ENCODE measurements around the gene DOK1. TPM values are rescaled to one million over a fixed set of nuclear protein-coding genes. Genes with fewer than 3 reads are reported as not detected.

Gene DOK1
- total RNA-seq, 1 donor from 2014 or later = 27.8 TPM

GRCh38 chr2:74522516-74522915 is 32.0 kb upstream of the DOK1 start:
- H3K27me3 Mint-ChIP-seq (ENCODE audit: unreplicated experiment) = peaks cover 15% of the 10 kb centered on the region
- H3K27ac Mint-ChIP-seq (ENCODE audit: unreplicated experiment) = no peak overlapping the region
- DNase-seq (ENCODE audit: low spot score) = no peak
- no peak overlapping the region for H3K4me3 Mint-ChIP-seq (ENCODE audit: unreplicated experiment)
- peaks cover 24% of the 10 kb centered on the region for H3K36me3 Mint-ChIP-seq (ENCODE audit: low read depth, unreplicated experiment)
- H3K9me3 Mint-ChIP-seq (ENCODE audit: unreplicated experiment) = no peaks in the 10 kb centered on the region
- TF ChIP-seq CTCF (IDR thresholded peaks at IDR 0.05; ENCODE audit: unreplicated experiment) = no peak
- H3K4me1 Mint-ChIP-seq (ENCODE audit: unreplicated experiment) = peaks cover 10% of the 10 kb centered on the region

GRCh38 chr2:74524005-74524404 is 30.5 kb upstream of the DOK1 start:
- Mint-ChIP-seq H3K9me3 (ENCODE audit: unreplicated experiment) (no peaks in the 10 kb centered on the region), H3K36me3 (ENCODE audit: low read depth, unreplicated experiment) (peaks cover 30% of the 10 kb centered on the region), H3K27me3 (ENCODE audit: unreplicated experiment) (peaks cover 17% of the 10 kb centered on the region), H3K4me1 (ENCODE audit: unreplicated experiment) (peaks cover 19% of the 10 kb centered on the region), H3K27ac (ENCODE audit: unreplicated experiment) (no peak overlapping the region), H3K4me3 (ENCODE audit: unreplicated experiment) (no peak overlapping the region)
- DNase-seq (ENCODE audit: low spot score) = no peak
- no peak for TF ChIP-seq CTCF (IDR thresholded peaks at IDR 0.05; ENCODE audit: unreplicated experiment)

- TF ChIP-seq CTCF (IDR thresholded peaks at IDR 0.05; ENCODE audit: unreplicated experiment) = no peak
- no peak for DNase-seq (ENCODE audit: low spot score)
- peak overlapping the region; percentile 62 for H3K4me3 Mint-ChIP-seq (ENCODE audit: unreplicated experiment)
Measured at GRCh38 chr2:74524955-74525716, 29.4 kb upstream of the DOK1 start.

GRCh38 chr2:74525717-74526648 is 28.5 kb upstream of the DOK1 start, which contains the start of gene DQX1:
Gene DQX1 (minus strand): TSS chr2:74526231. CDS start chr2:74525729, 502 bp downstream.
- peak within 1 kb of the TSS; percentile 61 for H3K27ac Mint-ChIP-seq (ENCODE audit: unreplicated experiment)
- peaks cover 21% of the 10 kb centered on the region for H3K4me1 Mint-ChIP-seq (ENCODE audit: unreplicated experiment)
- H3K4me3 Mint-ChIP-seq (ENCODE audit: unreplicated experiment) = peak within 1 kb of the TSS; percentile 81

More at GRCh38 chr2:74524955-74525716, 29.4 kb upstream of the DOK1 start:
- H3K9me3 Mint-ChIP-seq (ENCODE audit: unreplicated experiment) = no peaks in the 10 kb centered on the region
- H3K27ac Mint-ChIP-seq (ENCODE audit: unreplicated experiment) = peak overlapping the region; percentile 30
- H3K36me3 Mint-ChIP-seq (ENCODE audit: low read depth, unreplicated experiment) = peaks cover 30% of the 10 kb centered on the region
- peaks cover 11% of the 10 kb centered on the region for H3K27me3 Mint-ChIP-seq (ENCODE audit: unreplicated experiment)
- peaks cover 21% of the 10 kb centered on the region for H3K4me1 Mint-ChIP-seq (ENCODE audit: unreplicated experiment)

More at GRCh38 chr2:74525717-74526648, 28.5 kb upstream of the DOK1 start, which contains the start of gene DQX1:
- H3K9me3 Mint-ChIP-seq (ENCODE audit: unreplicated experiment) = no peaks in the 10 kb centered on the region
- no peak for TF ChIP-seq CTCF (IDR thresholded peaks at IDR 0.05; ENCODE audit: unreplicated experiment)
- H3K27me3 Mint-ChIP-seq (ENCODE audit: unreplicated experiment) = peaks cover 11% of the 10 kb centered on the region
- H3K36me3 Mint-ChIP-seq (ENCODE audit: low read depth, unreplicated experiment) = peaks cover 33% of the 10 kb centered on the region
- no peak for DNase-seq (ENCODE audit: low spot score)

Data from endothelial cell (in vitro differentiated cells).